Measurements from ENCODE around the gene EML6.
"Not testable (repeated sequence)": the region's sequence is repeated elsewhere in the genome, so short reads cannot be mapped to it uniquely, and the experiment has no call there.

The EML6 gene

DNA sequence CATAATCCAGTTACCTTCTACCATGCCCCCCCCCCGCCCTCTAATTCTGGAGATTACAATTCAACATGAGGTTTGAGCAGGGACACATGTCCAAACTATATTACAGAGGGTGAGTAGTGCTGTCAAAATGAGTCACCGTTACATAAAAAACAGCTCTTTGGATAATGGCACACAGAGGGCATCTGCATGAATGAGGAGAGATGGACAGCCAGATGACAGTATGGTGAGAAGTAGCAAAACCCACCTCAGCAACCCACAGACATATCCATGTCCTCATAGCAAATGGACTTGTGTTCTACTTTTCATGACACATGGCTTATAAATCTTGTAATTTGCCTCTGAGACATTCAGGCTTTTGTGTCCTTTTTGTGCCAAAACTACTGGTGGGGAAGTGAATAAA, 132.0 kb downstream of the EML6 start:
- no peak for DNase-seq

GRCh38 chr2:54858021-54858681, 134.7 kb downstream of the EML6 start:
- DNase-seq, result no peak

GRCh38 chr2:54859416-54859815, 136.0 kb downstream of the EML6 start:
- no peak for DNase-seq

DNA sequence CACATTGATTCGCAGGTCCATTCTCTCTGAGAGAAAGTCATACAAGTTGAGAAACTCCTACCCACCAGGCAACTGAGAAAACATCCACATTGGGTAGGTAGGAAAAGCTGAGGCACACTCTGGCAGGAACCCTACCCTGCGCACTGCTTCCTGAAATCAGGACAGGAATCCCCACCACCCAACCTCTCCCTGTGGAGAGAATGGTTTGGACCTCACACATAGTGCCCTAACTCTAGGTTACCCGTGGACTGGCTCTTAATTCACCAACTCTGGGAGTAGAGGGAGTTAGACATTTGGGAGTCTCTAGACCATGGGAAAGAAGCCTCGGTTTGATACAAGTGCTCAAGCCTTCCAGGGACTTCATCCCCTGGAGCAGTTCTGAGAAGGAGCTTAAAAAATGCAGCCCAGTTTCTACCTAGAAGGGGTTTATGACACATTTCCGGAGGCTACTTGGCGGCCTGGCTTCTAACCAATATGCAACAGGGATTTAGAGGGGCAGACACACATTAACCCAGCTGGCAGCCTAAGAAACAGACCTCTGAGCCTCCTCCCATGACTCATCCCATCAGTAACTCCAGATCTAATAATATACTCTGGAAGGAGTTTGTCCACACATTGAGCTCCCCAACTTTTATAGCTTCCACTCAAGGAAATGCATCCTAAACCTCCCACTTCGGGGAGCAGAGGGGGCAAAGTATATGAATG, 136.7 kb downstream of the EML6 start:
- no peak for DNase-seq

DNA sequence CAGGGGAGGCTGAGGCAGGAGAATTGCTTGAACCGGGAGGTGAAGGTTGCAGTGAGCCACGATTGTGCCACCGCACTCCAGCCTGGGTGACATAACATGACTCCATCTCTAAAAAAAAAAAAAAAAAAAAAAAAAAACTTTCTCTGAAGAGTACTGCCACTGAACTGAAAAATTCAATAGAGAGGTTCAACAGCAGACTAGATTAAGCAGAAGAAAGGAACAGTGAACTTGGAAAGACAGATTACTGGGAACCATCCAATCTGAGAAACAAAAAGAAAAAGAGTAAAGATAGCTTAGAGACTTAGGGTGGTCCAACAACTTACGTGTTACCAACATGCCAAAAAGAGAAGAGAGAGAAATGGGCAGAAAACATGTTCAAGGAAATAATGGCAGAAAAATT, 138.8 kb downstream of the EML6 start:
- no peak for DNase-seq

DNA sequence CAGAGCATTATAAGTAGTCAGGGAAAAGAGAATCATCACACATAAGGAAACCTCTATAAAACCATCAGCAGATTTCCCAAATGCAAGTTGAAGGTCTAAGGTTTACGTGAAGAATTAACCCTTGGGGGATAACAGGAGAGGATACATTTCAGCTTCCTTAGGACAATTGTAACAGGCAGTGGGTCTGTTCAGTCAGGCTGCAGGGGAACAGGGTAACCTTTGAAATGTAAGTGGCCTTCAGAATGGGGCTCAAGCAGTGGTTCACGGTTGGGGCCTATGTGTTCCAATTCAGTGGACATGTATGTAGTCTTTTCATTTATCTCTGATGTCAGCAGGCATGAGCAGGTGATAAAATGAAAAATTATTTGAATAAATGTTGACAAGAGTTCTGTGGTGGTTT, 139.3 kb downstream of the EML6 start:
- no peak for DNase-seq

DNA sequence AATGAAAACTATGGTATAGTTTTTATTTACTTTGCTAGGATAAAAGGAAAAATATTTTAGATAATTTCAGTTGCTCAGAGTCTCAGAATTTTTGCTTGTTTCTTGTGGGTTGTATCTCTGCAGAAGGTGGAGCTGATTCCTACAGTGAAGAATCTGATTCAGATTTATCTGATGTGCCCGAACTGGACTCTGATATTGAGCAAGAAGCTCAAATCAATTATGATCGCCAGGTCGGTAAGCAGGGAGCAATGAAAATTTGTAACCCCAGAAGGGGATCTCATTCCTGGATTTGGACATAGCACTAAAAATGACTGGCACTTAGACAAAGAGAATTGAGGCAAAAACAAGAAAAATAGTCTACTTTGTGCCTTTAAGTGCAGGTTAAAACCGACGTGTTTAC, 140.2 kb downstream of the EML6 start:
- no peak for DNase-seq

- DNase-seq, result no peak
Measured at GRCh38 chr2:54864096-54864495, 140.6 kb downstream of the EML6 start.

GRCh38 chr2:54864727-54865126, 141.3 kb downstream of the EML6 start:
- DNase-seq, result no peak

DNA sequence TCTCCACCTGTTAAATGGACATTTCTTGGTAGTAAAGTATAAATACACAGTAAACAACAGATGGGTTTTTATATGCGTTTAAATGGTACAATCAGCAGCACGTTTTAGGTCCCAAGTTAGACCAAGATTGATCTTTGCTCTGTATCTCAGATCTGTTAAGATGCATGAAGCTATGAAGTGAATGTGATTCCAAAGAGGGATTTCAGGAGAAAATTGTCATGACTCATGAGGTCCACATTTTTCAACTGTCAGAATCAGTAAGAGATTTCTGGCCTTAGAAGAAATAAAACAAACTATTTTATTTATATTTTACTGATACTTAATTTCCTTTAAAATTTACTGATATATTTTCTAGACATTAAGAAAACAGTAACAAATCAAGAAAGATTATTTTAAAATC, 142.7 kb downstream of the EML6 start:
- DNase-seq, result no peak

DNA sequence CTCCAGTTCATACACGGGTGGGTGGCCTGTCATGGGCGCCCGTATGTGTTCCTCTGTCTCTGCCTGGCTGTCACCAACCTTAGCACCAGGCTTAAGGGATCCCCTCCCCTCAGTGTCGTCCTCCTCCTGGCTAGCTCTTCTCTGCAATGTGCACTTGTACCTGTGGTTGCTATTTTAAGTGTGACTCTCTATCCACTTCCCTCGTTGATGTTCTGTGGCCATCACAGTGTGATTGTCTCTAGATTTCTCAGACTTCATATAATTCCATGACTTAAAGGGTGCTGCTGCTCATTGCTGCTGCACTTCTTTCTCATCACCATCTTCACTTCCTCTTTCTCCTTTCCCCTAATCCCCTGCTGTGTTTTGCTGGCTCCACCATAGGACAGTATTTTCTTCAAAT, 143.4 kb downstream of the EML6 start:
- DNase-seq, result no peak

- DNase-seq, result no peak
Measured at GRCh38 chr2:54867457-54867856, 144.0 kb downstream of the EML6 start.

GRCh38 chr2:54871457-54872107, 148.1 kb downstream of the EML6 start:
- no peak for DNase-seq

GRCh38 chr2:54872780-54873179, 149.3 kb downstream of the EML6 start:
- DNase-seq, result no peak

DNA sequence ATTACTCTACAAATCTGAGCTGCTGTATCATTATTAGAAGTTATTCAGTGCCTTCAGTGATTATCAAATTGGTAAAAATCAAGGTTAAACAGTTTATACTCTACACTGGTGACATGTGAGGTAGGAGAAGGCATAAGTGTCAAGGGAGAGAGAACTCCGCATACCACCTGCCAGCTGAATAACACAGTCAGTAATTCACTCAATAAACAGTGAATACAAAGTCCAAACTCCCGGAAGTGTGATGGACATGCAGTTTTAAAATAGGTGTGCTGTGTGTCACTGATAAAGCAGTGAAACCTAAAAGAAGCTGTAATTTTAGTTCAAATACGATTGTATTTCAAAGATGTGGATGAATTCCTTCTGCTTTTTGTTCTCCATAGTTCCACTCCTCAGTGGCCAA, 149.8 kb downstream of the EML6 start:
- DNase-seq, result not testable (repeated sequence)

GRCh38 chr2:54876764-54877163, 153.3 kb downstream of the EML6 start:
- no peak for DNase-seq

- DNase-seq, result no peak
Measured at GRCh38 chr2:54878182-54878581, 154.7 kb downstream of the EML6 start.

- DNase-seq, result no peak
Measured at GRCh38 chr2:54879032-54879431, 155.6 kb downstream of the EML6 start.

GRCh38 chr2:54879598-54880332, 156.3 kb downstream of the EML6 start:
- DNase-seq, result no peak

DNA sequence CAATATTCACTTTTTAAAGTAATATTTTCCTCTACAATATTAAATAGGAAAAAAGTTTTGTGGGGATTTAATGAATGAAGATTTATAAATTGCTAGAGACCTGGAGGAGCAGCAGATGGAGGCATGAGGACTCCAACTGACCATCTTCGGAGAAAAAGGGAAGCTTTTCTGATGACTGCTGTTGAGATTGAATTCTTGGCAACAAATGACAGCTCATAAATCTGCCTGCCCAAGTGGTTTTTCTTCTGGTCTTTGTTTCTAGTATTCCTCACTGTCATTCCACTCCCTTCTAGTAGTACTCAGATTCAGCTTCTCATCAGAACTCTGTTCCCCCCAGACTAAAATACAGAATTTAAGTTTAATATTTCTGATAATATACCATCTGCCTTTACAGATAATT, 157.0 kb downstream of the EML6 start:
- no peak for DNase-seq

DNA sequence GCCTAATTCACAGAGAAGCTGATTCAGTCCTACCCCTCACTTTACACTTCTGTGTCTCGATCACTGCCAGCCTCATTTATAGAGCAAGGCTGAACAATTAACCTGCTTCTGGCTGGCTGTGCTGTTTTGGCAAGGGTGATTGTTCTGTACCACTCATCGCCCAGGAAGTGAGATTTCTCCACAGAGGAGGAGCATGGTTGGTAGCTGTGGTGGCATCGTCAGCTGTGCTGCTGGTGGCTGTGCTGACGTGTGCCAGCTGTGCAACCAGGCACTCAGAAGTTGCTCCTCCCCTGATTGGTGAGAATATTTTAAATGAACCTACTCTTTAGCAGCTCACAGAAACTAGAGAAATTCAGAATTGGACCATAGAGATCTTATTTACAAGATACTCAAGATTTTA, 158.3 kb downstream of the EML6 start:
- no peak for DNase-seq

DNA sequence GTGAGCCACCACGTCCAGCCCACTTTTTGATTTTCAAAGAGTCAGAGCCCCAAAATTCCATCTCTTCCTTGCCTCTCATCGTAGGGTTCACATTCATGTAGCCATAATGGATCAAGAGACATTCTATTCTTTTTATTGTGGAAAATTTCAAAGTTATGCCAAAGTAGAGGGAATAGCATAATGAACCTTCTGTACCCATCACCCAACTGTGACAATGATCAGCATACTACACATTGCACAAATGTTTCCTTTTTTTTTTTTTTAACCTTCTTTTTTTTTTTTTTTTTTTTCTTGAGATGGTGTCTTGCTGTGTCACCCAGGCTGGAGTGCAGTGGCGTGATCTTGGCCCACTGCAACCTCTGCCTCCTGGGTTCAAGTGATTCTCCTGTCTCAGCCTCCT, 162.4 kb downstream of the EML6 start:
- no peak for DNase-seq

DNA sequence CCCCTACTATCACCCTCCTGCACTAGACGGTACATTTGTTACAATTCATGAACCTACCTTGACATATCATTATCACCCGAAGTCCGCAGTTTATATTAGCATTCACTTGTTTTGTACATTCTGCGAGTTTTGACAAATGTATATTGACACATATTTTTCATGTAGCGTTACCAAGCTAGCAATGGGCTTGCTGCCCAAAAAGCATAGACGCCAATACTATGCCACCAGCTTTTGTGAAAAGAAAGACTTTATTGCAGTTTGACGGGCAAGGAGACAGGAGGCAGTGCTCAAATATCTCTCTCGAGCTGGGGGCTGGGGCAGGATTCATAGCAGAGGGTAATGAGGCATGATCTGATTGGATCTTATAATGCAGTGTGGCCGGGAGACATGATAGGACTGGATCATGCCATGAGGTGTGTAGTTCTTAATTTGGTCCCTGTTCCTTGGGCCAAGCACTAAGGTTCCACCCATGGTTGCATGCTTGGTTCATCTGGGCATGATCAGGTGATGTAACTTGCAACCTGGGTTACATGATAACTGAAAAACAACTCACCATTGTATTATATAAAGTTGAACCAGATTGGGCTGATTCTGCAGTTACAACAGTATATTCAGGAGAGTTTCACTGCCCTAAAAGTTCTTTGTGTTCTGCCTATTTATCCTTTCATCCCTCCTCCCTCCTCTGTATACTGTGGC, 164.5 kb downstream of the EML6 start:
- DNase-seq, result no peak

Data from hippocampal formation (tissue), 2 donors.